DMS114 treated with DMSO at 0.1 percent for 48 hours (cell line): Measurements from ENCODE around the gene OR10J1.

Source experiments
- DNase-seq: peaks from one replicate; lab custom pipeline; 2025; ENCODE audit not compliant: unreplicated experiment; lab: John Stamatoyannopoulos, UW

OR10J1 gene

GRCh38 chr1:159483501-159483900 is 44.0 kb downstream of the OR10J1 start:
- DNase-seq: no peak
